Measurements from ENCODE around the gene MKLN1.
"Not testable (repeated sequence)": the region's sequence is repeated elsewhere in the genome, so short reads cannot be mapped to it uniquely, and the experiment has no call there.

Gene MKLN1

GRCh38 chr7:131400681-131401176, 73.1 kb downstream of the MKLN1 start:
- DNase-seq (ENCODE audit: low read depth, low spot score), result no peak

DNA sequence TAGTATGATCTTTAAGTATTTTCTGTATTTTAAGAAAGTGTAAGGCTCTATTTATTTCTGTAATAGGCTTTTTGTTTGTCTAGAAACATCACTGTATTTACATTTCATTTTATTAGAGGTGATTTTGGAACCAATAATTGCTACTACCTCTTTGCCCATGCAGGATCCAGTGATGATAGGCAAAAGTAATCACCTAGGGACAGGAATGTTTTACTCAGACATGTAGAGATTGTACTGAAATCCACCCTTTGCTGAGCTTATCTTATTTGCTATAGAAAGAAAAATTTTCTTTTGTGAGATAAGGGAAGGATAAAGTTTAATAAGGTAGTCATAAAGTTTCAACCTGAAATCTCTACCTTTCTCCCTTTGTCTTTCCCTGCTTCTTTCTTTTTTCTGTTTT, 73.5 kb downstream of the MKLN1 start:
- DNase-seq (ENCODE audit: low read depth, low spot score), result no peak

GRCh38 chr7:131403322-131403721, 75.6 kb downstream of the MKLN1 start:
- DNase-seq (ENCODE audit: low read depth, low spot score), result no peak

DNA sequence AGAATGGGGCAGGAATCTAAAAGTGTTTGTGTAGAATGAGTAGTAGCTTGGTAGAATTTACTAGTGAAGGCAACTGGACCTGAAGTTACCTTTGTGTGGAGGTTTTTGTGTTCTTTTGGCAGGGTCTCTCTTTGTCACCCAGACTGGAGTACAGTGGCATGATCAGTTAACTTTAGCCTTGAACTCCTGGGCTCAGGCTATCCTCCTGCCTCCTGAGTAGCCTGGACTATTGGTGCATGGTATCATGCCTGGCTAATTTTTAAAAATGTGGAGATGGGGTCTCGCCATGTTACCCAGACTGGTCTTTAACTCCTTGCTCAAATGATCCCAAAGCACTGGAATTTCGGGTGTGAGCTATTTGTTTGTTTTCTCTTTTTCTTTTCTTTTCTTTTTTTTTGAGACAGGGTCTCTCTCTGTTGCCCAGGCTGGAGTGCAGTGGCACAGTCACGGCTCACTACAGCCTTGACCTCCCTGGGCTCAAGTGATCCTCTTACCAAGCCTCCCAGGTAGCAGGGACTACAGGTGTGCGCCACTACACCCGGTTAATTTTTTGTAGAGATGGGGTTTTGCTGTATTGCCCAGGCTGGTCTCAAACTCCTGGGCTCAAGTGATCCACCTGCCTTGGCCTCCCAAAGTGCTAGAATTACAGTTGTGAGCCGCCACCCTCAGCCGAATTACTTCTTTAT, 76.7 kb downstream of the MKLN1 start:
- no peak for DNase-seq (ENCODE audit: low read depth, low spot score)

GRCh38 chr7:131409129-131409766, 81.6 kb downstream of the MKLN1 start:
- DNase-seq (ENCODE audit: low read depth, low spot score), result no peak

DNA sequence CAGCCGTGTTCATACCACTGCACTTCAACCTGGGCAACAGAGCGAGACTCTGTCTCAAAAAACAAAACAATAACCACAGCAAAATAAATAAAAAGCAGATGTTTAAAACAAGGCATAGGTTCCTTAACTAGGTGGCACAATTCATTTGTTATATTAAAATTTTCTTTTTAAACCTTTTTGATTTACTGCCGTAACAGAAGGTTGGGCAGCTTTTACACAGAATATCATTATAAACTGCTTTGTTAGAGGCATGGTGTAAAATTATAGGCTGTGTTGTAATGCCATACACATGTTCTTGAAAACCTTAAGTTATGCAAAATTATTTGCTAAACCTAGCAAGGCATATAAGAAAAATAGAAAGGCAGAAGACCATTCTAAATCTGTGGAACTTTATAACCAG, 84.4 kb downstream of the MKLN1 start:
- DNase-seq (ENCODE audit: low read depth, low spot score), result no peak

DNA sequence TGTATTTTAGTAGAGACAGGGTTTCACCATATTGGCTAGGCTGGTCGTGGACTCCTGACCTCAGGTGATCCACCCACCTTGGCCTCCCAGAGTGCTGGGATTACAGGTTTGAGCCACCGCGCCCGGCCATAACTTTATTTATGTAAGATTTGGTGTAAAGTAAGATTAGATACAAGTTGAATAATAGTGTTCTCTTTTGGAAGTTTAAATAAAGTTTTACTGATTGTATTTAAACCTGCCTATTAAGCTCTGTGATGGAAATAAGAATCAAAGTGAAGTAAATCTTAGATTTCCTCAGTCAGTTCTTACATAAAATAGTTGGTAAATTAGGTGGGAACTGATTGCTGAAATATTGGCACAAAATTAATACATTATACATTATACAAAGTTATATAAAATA, 86.0 kb downstream of the MKLN1 start:
- no peak for DNase-seq (ENCODE audit: low read depth, low spot score)

DNA sequence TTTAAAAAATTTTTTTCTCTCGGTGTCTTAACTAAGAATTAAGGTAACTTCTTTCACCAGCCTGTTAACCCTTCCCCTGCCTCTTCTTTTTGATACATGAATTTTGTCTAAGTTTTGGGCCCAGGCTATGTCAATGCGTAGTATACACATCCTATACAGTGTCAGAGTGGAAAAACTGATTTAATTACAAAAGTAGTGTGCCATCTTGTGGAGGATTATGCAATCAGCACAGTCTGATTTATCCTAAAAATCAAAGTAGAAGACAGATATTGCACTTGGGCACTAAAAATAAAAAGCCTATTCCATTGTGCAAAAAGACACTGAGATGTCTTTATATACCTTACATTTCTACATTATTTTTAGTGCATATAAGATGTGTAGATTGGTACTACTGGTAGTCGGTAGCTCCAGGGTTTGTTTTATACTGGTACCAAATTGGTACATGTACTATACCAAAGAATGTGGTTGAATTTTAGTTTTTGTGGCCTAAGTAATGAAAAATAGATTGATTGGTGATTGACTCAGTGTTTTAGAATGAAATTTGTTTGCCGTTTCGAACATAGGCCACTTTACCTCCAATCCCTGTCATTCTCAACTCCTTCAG, 96.6 kb downstream of the MKLN1 start:
- DNase-seq (ENCODE audit: low read depth, low spot score), result peak; percentile 7

GRCh38 chr7:131425992-131426391, 98.3 kb downstream of the MKLN1 start:
- DNase-seq (ENCODE audit: low read depth, low spot score), result no peak

GRCh38 chr7:131430826-131431225, 103.2 kb downstream of the MKLN1 start:
- DNase-seq (ENCODE audit: low read depth, low spot score), result not testable (repeated sequence)

GRCh38 chr7:131431289-131431688, 103.6 kb downstream of the MKLN1 start:
- DNase-seq (ENCODE audit: low read depth, low spot score), result no peak

DNA sequence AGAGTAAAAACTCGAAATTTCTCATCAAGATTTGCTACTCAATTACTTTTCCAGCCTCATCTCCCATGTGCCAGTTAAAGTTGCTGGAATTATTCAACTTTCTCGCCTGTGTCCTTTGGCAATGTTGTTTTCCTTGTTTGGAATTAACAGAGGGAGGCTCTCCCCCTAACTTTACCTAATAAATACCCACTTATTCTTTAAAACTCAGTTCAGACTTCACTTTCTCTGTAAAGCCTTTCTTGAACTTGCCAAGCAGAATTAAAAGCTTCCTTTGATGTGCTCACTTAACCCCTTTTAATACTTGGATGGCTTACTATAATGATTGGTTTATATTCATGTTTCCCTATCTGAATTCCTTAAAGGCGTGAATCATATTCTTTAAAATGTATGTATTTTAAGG, 104.1 kb downstream of the MKLN1 start:
- no peak for DNase-seq (ENCODE audit: low read depth, low spot score)

GRCh38 chr7:131436384-131436783, 108.7 kb downstream of the MKLN1 start:
- no peak for DNase-seq (ENCODE audit: low read depth, low spot score)

- DNase-seq (ENCODE audit: low read depth, low spot score), result no peak
Observed at GRCh38 chr7:131438969-131439368, 111.3 kb downstream of the MKLN1 start.

GRCh38 chr7:131443496-131443895, 115.8 kb downstream of the MKLN1 start:
- DNase-seq (ENCODE audit: low read depth, low spot score), result no peak

DNA sequence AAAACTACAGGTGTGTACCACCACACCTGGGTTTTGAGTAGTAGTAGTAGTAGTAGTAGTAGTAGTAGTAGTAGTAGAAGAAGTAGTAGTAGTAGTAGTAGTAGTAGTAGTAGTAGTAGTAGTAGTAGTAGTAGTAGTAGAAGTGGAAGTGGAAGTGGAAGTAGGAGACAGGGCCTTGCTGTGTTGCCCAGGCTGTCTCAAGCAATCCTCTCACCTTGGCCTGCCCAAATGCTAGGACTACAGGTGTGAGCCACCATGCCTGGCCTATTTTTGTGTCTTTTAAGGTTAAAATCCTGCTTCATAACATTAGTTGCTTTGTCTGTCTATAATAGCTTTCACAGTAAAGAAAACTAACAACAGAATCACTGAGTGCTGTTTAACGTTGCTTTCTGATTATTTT, 117.0 kb downstream of the MKLN1 start:
- no peak for DNase-seq (ENCODE audit: low read depth, low spot score)

DNA sequence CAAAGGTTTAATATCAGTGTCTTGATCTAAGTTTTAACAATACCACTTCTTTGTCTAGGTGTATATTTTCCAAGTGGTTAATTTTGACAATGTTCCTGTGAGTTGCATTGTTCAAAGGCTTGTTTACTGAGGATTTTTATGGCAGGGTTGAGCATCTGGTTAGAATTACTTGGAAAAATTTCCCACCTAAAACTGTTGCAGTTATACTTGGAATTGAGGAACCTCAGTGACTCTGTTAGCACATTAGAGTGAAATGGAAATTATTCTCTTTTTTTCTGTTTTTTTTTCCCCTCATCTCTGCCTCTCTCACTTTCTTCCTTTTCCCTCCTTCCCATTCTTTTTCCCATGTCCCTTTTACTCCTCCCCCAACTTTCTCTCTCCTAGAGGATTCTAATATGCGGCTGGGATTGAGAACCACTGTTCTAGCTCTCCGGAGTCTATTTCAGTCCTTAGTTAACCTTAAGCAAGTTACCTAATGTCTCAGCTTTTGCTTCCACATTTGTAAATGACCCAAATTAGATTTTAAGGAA, 121.8 kb downstream of the MKLN1 start:
- no peak for DNase-seq (ENCODE audit: low read depth, low spot score)

GRCh38 chr7:131454498-131454897, 126.8 kb downstream of the MKLN1 start:
- DNase-seq (ENCODE audit: low read depth, low spot score), result no peak

- no peak for DNase-seq (ENCODE audit: low read depth, low spot score)
Observed at GRCh38 chr7:131455001-131455400, 127.3 kb downstream of the MKLN1 start.

- DNase-seq (ENCODE audit: low read depth, low spot score), result no peak
Observed at GRCh38 chr7:131455546-131455945, 127.9 kb downstream of the MKLN1 start.

DNA sequence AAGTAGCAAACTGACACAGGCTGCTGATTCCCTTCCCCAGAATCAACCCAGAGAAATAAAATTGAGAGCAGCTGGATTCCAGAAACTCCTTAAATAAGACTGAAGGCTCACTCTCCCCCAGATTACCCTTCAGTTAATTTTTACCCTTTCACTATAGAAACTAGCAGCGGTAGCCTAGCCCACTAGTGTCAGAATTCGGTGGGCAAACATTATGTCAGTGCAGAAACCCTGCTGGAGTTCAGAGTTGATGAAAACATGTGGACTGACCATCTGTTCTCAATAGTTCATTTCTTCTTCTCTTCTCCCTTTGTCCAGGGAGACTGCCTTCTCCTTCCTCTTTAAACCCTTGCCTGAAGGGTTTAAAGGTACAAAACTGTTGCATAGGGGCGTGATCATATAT, 128.7 kb downstream of the MKLN1 start:
- no peak for DNase-seq (ENCODE audit: low read depth, low spot score)

DNA sequence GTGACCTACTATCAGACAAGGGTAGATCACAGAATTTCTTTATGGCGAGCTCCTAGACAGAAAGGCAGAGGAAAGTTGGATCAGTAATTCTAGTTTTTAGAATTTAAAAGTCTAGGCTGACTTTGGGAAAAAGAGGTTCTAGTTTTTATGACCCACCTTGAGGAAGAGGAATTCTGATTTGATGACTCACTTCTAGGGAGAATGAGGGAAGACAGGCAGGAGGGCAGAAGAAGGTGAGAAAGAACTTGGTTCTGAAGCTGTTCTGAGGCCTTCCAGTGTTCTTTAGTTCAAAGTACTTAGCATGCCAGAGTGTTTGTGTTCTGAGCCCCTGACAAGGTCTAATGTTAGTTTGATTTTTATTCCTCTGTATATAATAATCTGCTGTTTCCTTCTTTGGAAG, 131.6 kb downstream of the MKLN1 start:
- DNase-seq (ENCODE audit: low read depth, low spot score), result no peak

- DNase-seq (ENCODE audit: low read depth, low spot score), result no peak
Observed at GRCh38 chr7:131462059-131462458, 134.4 kb downstream of the MKLN1 start.

All from brain pericyte (primary cell).